GM19043 (cell line): ENCODE results near the gene TEAD4.

ENCODE experiments used
- ATAC-seq: cut with Tn5 transposase; IDR thresholded peaks from one replicate; pipeline ENCODE4 v1.9.1; 2021; ENCODE audit warnings: low read depth; ENCODE audit not compliant: unreplicated experiment

TEAD4 gene

DNA sequence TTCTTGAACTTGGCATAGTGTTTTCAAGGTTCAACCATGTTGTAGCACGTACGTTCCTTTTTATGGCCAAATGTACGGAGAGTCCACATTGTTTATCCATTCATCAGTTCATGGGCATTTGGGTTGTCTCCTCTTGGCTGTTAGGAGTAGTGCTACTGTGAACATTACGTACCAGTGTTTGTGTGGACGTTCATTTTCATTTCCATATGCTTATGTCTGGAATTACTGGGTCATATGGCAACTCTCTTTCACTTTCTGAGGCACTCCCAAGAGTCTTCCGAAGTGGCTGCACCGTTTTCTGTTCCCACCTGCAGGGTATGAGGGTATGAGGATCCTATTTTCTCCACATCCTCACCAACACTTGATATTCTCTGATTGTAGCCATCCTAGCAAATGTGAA, 68.9 kb downstream of the TEAD4 start:
- ATAC-seq: no peak

DNA sequence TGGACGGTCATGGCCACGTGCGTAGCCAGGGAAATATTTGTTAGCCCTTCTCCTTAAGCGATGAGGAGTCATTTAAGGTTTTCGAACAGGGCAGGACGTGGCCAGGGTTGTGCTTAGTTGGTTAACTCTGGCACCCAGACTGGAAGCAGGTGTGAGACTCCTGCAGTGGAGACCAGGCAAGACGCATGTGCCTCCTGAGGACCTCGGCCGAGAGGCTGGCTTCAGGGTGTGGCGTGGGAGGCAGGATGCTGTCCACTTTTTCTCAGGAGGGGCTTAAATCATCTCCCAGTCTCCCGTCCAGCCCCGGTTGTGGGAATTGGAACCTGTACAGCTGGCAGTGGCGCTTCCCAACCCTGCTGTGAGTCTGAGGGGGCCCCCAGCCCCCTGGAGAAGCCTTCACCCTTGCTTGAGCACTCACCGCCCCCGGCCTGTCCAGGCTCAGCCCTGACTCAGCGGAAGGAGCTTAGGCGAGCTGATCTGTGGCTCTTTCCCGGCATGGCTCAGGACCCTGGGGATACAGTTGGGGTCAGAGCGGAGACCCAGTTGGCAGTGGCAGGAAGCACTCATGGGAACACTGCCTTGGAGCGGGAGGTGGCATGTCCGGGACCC, 71.7 kb downstream of the TEAD4 start:
- ATAC-seq: no peak

DNA sequence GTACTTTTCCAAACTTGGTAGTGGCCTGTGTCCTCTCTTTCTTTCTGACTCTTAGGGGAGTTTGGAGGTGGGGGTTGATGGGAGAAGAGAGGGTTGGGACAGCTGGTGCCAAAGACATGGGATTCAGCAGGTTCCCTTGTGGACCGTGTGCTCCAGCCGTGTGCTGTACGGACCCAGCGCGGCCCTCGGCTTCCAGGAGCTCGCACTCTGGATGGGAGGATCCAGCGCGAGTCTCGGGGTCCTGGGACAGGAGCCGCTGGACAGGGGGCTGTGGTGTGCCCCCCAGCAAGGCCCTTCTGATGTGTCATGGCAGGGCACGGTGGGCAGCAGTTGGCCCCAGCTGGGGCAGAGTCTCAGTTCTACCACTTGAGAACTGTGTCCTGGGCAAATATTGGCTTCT, 73.0 kb downstream of the TEAD4 start:
- no peak for ATAC-seq

DNA sequence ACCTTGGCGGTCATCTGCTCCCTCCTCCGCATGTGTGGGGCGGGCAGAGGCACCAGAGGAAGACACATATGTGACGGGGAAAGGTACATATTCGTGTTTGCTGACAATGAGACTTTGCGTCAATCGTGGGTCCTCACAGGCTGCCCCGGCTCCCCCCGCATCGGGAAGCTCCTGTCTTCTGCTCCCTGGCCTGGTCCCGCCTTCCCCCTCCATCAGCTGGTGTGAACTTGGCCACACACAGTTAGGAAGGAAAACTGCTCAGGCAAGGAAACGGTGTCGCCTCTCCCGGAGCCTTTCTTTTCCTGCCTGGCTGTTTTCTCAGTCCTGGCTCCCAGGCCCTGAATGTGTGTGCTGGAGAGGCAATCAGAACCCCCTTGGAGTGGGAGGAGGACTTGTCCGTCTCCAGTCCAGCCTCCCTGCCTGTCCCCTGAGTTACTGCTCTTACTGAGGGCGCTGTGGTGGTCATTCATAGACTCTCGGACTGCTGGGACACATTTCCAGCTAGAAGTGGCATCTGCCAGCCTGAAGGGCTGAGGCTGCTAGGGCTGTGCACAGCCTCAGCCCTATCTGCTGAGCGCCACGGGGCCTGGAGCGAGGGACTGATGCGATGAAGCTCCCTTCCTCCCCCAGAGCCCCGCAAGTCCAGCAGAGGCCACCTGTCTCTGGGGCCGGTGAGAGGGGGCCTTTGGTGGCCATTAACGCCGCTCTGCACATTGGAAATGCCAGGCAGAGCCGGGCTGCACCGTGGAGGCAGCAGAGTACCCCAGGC, 73.8 kb downstream of the TEAD4 start:
- ATAC-seq: no peak

DNA sequence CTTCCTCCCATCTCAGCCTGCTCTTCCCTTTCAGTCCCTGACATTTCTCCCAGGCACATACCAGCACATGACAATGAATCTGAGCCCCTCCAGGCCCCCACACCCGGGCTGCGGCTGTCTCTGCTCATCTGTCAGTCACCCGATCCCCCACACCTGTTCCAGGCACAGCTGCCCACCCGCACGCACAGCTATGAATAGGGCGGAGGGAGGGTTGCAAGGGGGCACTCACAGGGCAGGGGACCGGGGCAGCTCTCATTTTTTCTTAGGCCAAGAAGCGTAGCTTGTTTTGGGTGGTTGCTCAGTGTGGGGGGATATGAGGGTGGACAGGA, 74.3 kb downstream of the TEAD4 start:
- ATAC-seq: no peak

DNA sequence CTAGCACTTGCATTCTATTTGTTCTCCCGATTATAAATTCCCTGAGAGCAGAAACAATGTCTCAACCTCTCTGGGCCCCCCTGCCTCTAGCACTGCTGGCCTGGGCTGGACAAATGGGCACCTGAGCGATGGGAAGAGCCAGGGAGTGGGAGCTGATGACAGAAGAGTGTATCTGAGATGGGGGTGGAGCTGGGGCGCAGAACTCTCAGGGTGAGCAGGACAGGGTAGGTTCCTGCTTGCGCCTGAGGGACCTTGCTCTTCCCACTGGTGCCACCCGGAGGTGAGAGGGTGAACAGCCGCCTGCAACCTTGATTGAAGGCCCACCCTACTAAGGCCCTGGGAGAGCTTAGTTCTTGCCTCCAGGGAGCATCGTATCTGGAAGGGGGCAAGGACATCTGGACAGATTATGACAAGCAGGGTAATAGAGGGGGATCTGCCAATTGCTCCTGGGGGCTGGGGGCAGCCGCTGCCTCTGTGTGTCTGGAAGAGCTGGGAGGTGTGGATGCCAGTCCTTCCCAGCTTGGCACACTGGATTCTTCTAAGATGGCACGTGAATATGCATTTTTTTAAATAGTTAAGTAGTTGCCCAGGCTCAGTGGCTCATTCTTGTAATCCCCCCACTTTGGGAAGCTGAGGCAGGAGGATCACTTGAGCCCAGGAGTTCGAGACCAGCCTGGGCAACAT, 75.0 kb downstream of the TEAD4 start:
- no peak for ATAC-seq

DNA sequence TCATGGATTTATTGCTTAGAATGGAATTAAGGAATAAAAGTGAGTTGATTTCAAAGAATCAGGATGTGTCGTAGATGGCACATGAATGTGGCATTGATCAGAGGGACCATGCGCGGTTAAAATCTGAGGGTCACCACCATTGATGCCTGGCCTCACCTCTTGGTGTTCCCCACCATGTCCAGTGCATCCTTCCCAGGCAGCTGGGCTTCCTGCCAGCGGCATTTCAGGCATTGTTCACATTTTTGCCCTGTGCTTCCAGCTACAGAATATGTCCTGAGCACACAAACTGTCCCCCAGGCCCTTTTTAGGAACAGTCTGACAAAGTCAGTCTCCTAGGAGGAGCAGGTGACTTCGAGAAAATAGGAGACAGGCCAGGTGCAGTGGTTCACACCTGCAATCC, 76.0 kb downstream of the TEAD4 start:
- no peak for ATAC-seq

DNA sequence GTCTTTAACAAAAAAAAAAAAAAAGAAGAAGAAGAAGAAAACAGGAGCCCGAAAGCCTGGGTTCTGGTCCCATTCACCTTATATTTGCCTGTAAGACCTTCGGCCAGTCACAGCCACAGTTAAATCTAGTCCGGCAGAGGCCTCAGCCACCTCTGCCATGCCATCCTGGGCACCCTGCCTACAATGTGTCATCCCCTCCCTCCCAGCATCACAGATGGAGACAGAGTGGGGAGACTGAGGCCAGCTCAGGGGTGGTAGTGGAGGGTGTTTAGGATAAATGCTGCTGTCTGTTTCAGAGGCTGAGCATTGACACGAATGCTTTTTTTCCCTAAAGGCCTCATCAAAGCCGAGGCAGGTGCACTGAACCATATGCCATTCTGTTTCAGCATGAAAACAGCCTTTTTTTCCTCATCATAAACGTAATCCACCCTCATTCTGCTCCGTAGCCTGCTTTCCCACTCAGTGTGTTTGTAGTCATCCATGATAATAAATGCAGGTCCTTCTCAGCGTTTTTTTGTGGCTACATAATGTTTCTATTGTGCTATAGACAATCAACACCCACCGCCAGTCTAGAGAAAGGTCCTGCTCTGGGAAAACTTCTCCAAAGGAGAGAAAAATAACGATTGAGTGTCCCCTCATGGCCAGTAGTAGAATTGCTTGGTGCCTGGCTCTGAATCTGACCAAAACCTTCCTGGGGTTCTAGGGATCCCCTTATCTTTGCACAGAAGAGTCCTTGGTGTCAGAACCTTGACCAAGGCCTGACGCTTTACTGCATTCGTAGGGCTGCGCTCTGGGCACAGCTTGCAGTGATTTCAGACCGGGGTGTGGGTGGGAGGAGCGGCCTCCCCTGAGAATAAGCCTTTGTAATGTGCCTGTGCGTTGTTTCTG, 76.9 kb downstream of the TEAD4 start:
- ATAC-seq: no peak

DNA sequence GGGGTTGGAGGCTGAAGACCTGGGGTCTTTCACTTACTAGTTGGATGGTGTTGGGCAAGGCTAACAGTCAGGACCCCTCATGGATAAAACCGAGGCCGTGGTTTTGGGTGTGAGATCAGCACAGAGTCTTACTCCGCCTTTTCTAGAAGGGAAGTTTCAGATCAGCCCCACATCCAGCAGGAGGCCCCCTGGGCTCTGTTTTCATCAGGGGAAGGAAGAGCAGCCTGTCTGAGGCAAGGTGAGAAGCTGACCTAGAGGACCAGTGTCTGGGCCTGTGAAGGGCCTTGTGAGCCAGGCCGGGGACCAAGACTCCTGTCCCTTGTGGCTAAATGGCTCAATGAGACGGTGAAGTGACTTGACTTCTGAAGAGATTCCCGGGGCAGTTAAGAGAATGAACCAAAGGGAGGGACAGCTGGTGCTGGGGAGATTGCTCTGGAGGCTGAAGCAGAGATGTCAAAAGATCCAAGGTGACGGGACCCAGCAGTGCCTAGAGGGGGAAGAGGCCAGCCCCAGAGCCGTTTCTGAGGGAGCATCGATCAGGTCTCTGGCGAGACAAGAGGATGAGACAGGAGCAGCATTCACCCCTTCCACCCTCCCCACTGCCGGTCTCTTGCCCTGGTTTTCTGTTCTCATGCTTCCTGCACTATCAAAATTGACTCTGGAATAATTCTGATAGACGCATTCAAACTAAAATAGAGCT, 77.9 kb downstream of the TEAD4 start:
- ATAC-seq: no peak

DNA sequence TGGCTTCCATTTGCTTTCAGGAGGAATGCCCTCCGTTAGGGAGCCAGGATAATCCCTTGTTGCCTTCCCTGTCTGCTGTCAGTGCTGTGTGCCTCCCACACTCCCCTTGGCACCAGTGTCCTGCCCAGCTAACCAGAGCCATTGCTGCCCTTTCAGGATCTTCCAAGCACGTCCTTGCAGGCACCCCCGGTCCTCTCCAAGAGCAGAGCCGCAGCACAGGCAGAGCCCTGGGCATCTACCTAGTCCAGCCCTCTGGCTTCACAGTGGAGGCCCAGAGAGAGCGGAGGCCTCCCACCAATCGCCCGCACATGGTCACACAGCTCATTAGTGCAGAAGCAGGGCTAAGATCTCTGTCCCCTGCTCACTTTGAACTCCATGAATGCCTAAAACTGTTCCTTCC, 79.0 kb downstream of the TEAD4 start:
- ATAC-seq: no peak

DNA sequence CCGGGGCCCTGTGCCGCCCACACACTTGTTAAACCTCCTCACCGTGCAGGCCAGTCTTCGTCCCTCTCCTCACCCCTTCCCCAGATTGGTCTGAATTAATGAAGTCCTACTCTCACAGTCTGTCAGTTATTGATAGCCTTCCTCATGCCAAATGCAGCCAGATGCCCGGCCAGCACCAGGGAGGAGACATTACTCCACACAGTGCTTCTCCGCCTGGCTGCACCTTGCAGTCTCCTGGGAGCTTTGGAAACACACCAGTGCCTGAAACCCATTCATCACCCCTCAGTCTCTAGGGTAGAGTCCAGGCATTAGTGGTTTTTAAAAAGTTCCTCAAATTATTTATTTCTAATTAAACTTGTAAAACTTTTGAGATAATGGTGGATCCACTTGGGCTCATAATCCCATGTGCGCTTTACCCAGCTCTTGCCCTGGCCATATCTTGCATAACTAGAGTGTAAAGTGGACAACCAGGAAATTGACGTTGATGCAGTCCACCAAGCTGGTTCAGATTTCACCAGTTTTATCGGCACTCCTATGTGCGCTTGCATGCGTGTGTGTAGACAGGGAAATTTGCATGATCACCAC, 79.8 kb downstream of the TEAD4 start:
- no peak for ATAC-seq

DNA sequence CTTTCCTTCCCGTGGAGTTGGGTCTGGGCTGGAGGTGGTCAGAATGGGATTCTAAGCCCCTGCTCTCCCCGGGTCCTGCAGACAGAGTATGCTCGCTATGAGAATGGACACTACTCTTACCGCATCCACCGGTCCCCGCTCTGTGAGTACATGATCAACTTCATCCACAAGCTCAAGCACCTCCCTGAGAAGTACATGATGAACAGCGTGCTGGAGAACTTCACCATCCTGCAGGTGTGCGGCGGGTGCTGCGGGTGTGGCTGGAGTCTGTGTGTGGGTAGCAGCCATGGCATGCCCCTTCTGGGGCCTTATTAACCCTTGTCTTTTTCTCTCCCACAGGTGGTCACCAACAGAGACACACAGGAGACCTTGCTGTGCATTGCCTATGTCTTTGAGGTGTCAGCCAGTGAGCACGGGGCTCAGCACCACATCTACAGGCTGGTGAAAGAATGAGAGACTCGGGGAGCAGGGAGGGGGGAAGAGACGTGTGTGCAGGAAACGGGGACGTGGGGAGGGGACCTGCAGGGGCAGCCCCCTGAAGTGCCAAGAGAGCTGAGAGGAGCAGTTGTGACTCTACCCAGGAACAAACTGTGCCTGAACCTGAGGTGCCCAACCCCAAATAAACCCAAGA, 80.9 kb downstream of the TEAD4 start:
- ATAC-seq: no peak

DNA sequence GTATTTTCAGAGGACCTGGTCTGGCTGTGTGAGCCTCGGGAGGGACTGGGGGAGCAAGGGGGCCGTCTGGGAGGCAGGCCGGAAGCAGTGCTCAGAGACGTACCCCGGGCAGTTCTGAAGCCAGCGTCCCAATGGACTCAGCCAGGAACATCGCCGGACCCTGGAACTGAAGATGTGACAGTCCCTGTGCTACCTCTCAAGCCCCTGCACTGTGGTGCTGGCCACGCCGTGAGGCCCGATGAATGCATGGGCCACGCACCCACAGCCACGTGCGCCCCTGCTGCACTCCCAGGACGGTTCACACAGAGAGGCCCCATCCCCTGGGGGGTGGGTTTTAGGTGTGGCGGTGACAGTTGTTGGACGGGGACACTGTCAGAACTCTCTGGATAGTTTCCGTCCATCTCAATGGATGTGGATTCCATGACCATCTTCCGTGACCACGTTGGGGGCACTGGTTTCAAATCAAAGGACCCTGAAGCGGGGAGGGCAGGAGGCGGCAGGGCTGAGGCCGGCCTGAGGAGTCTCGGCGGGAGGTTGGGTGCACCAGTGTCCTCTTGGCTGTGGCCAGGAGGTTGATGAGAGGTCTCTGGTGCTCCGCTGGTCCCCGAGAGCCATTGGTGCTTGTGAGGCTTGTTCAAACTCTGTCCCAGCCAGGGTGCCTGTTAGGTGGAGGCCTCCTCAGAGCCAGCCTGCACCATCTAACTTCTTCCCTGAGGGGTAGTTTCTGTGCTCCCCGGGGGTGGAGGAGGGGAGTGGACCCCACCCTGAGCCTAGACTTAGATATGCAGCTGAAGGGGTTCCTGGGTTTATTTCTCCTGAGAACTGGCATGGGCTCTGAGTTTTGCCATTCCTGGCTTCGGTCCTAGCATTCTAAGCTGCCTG, 81.7 kb downstream of the TEAD4 start:
- no peak for ATAC-seq

DNA sequence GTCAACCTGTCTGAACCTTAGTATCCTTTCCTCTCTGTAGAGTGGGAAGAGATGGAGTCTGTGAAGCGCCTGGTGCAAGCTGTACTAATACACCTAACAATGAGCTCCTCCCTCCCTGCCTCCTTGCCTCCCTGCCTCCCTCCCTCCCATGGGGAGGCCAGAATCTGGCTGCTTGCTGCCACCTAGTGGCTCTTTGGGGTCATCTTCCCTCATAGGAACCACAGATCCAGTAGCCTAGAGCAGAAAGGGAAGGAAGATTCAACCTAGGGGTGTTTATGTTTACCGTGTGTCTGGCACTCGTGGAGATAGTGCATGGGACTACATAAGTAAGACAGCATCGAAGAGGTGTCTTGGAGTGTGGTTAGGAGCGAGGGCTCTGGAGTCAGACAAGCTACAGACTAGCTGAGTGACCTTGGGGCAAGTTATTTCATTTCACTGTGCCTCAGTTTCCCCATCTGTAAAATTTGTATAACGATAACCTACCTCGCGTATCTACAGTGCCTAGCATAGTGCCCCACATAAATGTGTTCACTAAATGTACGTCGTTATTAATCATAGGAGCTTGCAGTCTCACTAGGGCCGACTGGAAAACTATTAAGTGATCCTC, 82.5 kb downstream of the TEAD4 start:
- no peak for ATAC-seq

DNA sequence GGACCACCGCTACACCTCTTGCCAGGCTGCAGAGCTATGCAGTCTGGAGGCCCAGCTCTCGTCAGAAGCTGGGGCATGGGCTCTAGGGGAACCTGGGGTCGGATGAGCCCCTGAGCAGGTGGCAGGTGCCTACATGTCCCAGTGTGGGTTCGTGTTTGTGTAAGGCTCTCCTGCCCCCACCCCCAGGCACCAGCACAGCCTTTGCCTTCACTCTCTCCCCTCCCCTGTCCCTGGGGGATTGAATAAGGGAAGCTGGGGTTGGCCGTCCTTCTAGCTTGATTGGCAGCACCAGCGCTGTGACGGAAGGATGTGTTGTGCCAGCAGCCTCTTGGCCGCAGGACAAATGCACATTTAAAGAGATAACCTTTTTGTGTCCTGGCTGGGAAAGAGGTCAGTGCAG, 83.2 kb downstream of the TEAD4 start:
- no peak for ATAC-seq

DNA sequence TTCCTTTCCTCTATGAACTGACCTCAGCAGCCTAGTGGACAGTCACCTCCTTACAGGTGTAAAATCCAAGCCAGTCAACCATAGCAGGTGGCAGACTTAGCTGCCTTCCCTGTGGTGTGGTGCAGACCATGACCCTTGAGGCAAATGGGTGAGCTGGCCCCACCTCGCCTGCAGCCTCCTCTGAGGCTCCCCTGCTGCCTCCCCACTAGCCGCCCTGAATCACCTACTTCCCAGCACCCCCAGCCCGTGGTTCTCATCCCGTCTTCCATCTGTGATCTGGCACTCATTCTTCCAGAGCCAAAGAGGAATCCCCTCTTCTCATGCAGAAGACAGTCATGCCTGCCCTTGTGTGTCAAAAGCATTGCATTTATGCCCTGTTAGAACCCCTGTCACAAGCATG, 83.6 kb downstream of the TEAD4 start:
- ATAC-seq: no peak

DNA sequence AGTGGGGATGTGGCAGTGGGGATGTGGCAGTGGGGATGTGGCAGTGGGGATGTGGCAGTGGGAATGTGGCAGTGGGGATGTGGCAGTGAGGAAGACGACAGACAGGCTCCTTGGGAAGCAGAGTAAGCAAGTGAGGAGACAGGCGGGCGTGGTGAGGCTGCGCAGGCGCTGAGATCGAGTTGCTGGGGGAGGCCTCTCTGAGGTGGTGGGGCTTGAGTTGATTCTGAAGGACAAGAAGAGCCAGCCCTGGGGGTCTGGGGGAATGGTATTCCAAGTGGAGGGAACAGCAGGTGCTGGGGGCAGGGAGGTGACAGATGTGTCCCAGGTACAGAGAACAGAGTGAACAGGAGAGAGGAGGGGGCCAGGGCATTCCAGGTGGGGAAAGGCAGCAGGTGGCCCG, 84.2 kb downstream of the TEAD4 start:
- no peak for ATAC-seq

DNA sequence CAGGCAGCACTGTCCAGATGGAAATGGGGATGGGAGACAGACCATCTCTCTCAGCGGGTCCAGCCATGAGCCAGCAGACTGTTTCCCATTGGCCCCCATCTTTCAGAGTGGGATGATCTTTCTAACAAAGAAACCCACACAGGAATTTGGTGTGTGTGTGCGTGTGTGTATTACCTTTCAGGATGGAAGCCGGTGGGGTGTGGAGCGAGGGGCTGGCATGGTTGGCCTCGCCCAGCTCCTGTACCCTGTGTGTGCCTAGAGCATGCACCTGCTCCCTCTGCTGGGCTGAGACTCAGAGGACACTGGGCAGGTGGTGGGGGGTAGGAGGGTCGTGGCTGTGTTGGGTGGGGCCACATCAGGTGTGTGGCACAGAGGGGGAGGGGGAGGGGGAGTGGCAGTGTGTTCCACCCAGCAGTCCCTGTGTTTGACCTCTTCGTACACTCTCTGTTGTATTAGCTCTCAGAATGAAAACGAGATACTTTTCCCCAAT, 85.0 kb downstream of the TEAD4 start:
- ATAC-seq: no peak
